ENCODE results near the gene NOL9. TPM values are rescaled to one million over a fixed set of nuclear protein-coding genes. Genes with fewer than 3 reads are reported as not detected.
A peak's percentile ranks its signal among the peaks of the same experiment; 100 is the strongest.

The NOL9 gene
- polyA plus RNA-seq, 3 donors, result 3.7 to 11.5 (median 7.6) TPM

- Histone ChIP-seq H3K9ac (ENCODE audit: insufficient read depth, low read length, poor library complexity, severe bottlenecking) (no peak overlapping the region), H3K4me3 (replicated peaks in 1 of 3; ENCODE audit: low read depth in 2 of 3, low read length in 3 of 3) (no peak overlapping the region), H3K4me2 (replicated peaks; ENCODE audit: extremely low read depth, low read length, poor library complexity, severe bottlenecking) (no peak overlapping the region), H4K20me1 (ENCODE audit: insufficient read depth, low read length) (no peaks in the 10 kb centered on the region), H3K27me3 (ENCODE audit: control insufficient read depth in 2 of 2, insufficient read depth in 2 of 2, low read length in 2 of 2) (peaks cover 0 to 16% of the 10 kb centered on the region in 2 donors), H3K27ac (ENCODE audit: low read depth in 1 of 2, low read length in 2 of 2) (no peak overlapping the region), H3K4me1 (ENCODE audit: control insufficient read depth in 1 of 2, insufficient read depth in 2 of 2, low read length in 2 of 2) (no peaks in the 10 kb centered on the region), H3K79me2 (ENCODE audit: insufficient read depth, low read length) (no peaks in the 10 kb centered on the region), H2AFZ (ENCODE audit: insufficient read depth, low read depth, low read length, poor library complexity, severe bottlenecking) (no peak overlapping the region), H3K36me3 (replicated peaks in 1 of 2; ENCODE audit: control insufficient read depth in 1 of 2, insufficient read depth in 2 of 2, low read length in 2 of 2) (no peaks in the 10 kb centered on the region), H3K9me3 (replicated peaks in 1 of 2; ENCODE audit: control insufficient read depth in 1 of 2, insufficient read depth in 1 of 2, low read length in 2 of 2) (no peaks in the 10 kb centered on the region)
- Mint-ChIP-seq H3K9me3 (peaks cover 0 to 6% (median 2%) of the 10 kb centered on the region in 7 donors), H3K36me3 (peaks cover 0 to 3% of the 10 kb centered on the region in 2 donors), H3K27me3 (ENCODE audit: low read depth in 3 of 3) (peaks cover 24 to 25% (median 24%) of the 10 kb centered on the region in 3 donors), H3K4me3 (no peak overlapping the region), H3K27ac (no peak overlapping the region), H3K4me1 (peaks cover 6% of the 10 kb centered on the region)
- intact Hi-C loops (cut with micrococcal nuclease), result no loop called here
- WGBS (ENCODE audit: insufficient coverage), result 75% methylated on average over 24 of the region's 31 CpGs
- no peak for TF ChIP-seq CTCF (IDR thresholded peaks at IDR 0.05)
- DNase-seq, result no peak
Observed at GRCh38 chr1:6502000-6502891, 52.1 kb downstream of the NOL9 start.

DNA sequence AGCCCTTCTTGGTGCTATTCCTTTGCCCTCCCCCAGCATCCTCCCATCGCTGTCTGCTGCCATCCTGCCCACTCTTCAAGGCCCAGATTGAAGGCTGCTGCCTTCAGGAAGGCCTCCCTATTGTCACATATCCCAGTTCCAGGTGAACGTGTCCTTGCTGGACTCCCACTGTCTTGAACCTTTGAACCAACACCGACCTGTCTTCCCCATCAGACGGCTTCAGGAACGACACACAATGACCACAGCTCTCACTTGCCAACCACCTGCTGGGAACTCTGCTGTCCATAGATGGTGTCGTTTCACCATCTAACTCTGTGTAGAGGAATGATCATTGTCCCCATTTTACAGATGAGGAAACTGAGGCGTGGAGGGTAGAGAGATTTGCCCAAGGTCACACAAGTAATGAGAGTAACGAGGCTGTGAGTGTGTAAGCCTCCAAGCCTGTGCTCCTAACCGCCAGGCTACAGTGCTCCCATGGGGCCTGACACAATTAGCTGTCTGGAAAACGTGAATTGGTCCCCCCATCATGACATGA is 53.0 kb downstream of the NOL9 start:
- no peak for TF ChIP-seq CTCF (IDR thresholded peaks at IDR 0.05)
- Histone ChIP-seq H2AFZ (ENCODE audit: insufficient read depth, low read depth, low read length, poor library complexity, severe bottlenecking) (no peak overlapping the region), H3K27me3 (ENCODE audit: control insufficient read depth in 2 of 2, insufficient read depth in 2 of 2, low read length in 2 of 2) (peaks cover 4 to 23% of the 10 kb centered on the region in 2 donors), H3K79me2 (ENCODE audit: insufficient read depth, low read length) (no peaks in the 10 kb centered on the region), H3K4me3 (replicated peaks in 1 of 3; ENCODE audit: low read depth in 2 of 3, low read length in 3 of 3) (no peak overlapping the region), H3K4me1 (ENCODE audit: control insufficient read depth in 1 of 2, insufficient read depth in 2 of 2, low read length in 2 of 2) (no peaks in the 10 kb centered on the region), H3K36me3 (replicated peaks in 1 of 2; ENCODE audit: control insufficient read depth in 1 of 2, insufficient read depth in 2 of 2, low read length in 2 of 2) (no peaks in the 10 kb centered on the region), H3K9me3 (replicated peaks in 1 of 2; ENCODE audit: control insufficient read depth in 1 of 2, insufficient read depth in 1 of 2, low read length in 2 of 2) (peaks cover 0 to 2% of the 10 kb centered on the region in 2 donors), H3K4me2 (replicated peaks; ENCODE audit: extremely low read depth, low read length, poor library complexity, severe bottlenecking) (no peak overlapping the region), H3K9ac (ENCODE audit: insufficient read depth, low read length, poor library complexity, severe bottlenecking) (no peak overlapping the region), H4K20me1 (ENCODE audit: insufficient read depth, low read length) (no peaks in the 10 kb centered on the region), H3K27ac (ENCODE audit: low read depth in 1 of 2, low read length in 2 of 2) (no peak overlapping the region)
- intact Hi-C loops (cut with micrococcal nuclease), result no loop called here
- Mint-ChIP-seq H3K27me3 (ENCODE audit: low read depth in 3 of 3) (peaks cover 30 to 32% (median 31%) of the 10 kb centered on the region in 3 donors), H3K4me3 (no peak overlapping the region), H3K9me3 (peaks cover 0 to 6% (median 2%) of the 10 kb centered on the region in 7 donors), H3K36me3 (peaks cover 0 to 3% of the 10 kb centered on the region in 2 donors), H3K4me1 (peaks cover 6% of the 10 kb centered on the region), H3K27ac (peak overlapping the region in 1 of 7 donors; percentile 63)
- WGBS (ENCODE audit: insufficient coverage), result 89% methylated on average over 7 of the region's 10 CpGs
- no peak for DNase-seq

Data from CD14-positive monocyte (primary cell).